ENCODE results near the gene KIF3B. TPM values are rescaled to one million over a fixed set of nuclear protein-coding genes. Genes with fewer than 3 reads are reported as not detected.
"Not testable (repeated sequence)": the region's sequence is repeated elsewhere in the genome, so short reads cannot be mapped to it uniquely, and the experiment has no call there.

KIF3B gene
- total and polyA plus RNA-seq, 2 donors (not counting 1 experiment from before 2014, with no cell fraction given), result 27.6 to 35.6 TPM

DNA sequence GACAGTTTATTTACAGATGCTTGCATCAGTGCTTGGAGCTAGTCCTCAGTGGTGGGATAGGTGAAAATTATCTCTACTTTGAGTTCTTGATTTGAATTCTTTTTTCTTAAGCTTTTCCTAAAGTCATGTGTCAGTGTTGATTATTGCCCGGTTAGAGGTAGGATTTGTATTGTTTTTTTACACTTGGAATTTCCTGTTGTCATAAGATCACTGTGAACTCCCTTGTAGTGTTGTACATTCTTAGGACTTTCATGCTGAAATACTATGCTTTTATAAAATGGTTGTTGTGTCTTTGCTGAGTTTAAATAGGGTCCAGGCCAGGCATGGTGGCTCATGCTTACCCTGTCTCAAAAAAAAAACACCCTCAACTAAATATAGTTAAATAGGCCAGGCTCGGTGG, 101.0 kb downstream of the KIF3B start:
- Histone ChIP-seq H3K9me3 (ENCODE audit: control insufficient read depth, insufficient read depth, low read depth, low read length) (no peaks in the 10 kb centered on the region), H2AFZ (ENCODE audit: low read length) (no peak overlapping the region), H3K27ac (ENCODE audit: insufficient read depth, low read length) (no peak overlapping the region), H4K20me1 (ENCODE audit: control insufficient read depth, extremely low read depth, insufficient read depth, low read length) (no peaks in the 10 kb centered on the region), H3K9ac (ENCODE audit: insufficient read depth, low read length) (no peak overlapping the region), H3K36me3 (ENCODE audit: control insufficient read depth, insufficient read depth, low read length) (no peaks in the 10 kb centered on the region), H3K4me2 (ENCODE audit: extremely low read depth, insufficient read depth, low read length) (no peak overlapping the region), H3K4me1 (ENCODE audit: control insufficient read depth, extremely low read depth, insufficient read depth, low read length) (no peaks in the 10 kb centered on the region), H3K79me2 (ENCODE audit: control insufficient read depth, insufficient read depth, low read length) (peaks cover 17% of the 10 kb centered on the region), H3K27me3 (ENCODE audit: control insufficient read depth, insufficient read depth, low read length) (no peaks in the 10 kb centered on the region), H3K4me3 (replicated peaks in 1 of 4; ENCODE audit: control extremely low read depth in 1 of 4, insufficient read depth in 1 of 4, low read depth in 3 of 4, low read length in 4 of 4) (no peak overlapping the region)
- no peak for DNase-seq (ENCODE audit: low read depth in 2 of 2)
- TF ChIP-seq EZH2 (IDR thresholded peaks at IDR 0.05; ENCODE audit: low read length, missing control alignments), result no peak

GRCh38 chr20:32380037-32380436, 102.6 kb downstream of the KIF3B start:
- not testable (repeated sequence) for H3K4me2 ChIP-seq (ENCODE audit: extremely low read depth, insufficient read depth, low read length); H3K27ac ChIP-seq (ENCODE audit: insufficient read depth, low read length); H3K9me3 ChIP-seq (ENCODE audit: control insufficient read depth, insufficient read depth, low read depth, low read length); H3K27me3 ChIP-seq (ENCODE audit: control insufficient read depth, insufficient read depth, low read length); H2AFZ ChIP-seq (ENCODE audit: low read length); H3K36me3 ChIP-seq (ENCODE audit: control insufficient read depth, insufficient read depth, low read length); H4K20me1 ChIP-seq (ENCODE audit: control insufficient read depth, extremely low read depth, insufficient read depth, low read length); H3K4me1 ChIP-seq (ENCODE audit: control insufficient read depth, extremely low read depth, insufficient read depth, low read length); DNase-seq (ENCODE audit: low read depth in 2 of 2); H3K4me3 ChIP-seq (replicated peaks in 1 of 4; ENCODE audit: control extremely low read depth in 1 of 4, insufficient read depth in 1 of 4, low read depth in 3 of 4, low read length in 4 of 4); H3K9ac ChIP-seq (ENCODE audit: insufficient read depth, low read length)
- peaks cover 26% of the 10 kb centered on the region for H3K79me2 ChIP-seq (ENCODE audit: control insufficient read depth, insufficient read depth, low read length)

DNA sequence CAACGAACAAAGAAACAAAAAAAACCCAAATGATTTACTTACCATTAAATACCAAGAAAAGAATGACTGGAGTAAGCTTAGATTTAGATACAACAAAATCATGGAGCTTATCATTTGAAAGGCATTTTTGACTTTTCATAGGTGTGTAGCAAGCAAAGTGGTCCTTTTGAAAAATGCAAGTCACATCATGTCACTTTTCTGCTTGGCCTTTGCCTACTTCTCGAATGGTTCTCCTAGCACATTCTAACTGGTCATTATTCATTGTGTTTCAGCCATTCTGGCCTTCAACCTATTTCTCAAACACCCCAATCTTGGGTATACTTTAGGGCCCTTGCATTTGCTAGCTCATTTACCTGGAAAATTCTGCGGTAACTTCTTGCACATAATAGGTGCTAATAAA, 103.3 kb downstream of the KIF3B start:
- H3K79me2 ChIP-seq (ENCODE audit: control insufficient read depth, insufficient read depth, low read length), result peaks cover 27% of the 10 kb centered on the region
- H4K20me1 ChIP-seq (ENCODE audit: control insufficient read depth, extremely low read depth, insufficient read depth, low read length), result peaks cover 1% of the 10 kb centered on the region
- H2AFZ ChIP-seq (ENCODE audit: low read length), result no peak overlapping the region

More for the DNA sequence above, 103.3 kb downstream of the KIF3B start:
- no peaks in the 10 kb centered on the region for H3K36me3 ChIP-seq (ENCODE audit: control insufficient read depth, insufficient read depth, low read length)
- H3K4me2 ChIP-seq (ENCODE audit: extremely low read depth, insufficient read depth, low read length), result no peak overlapping the region
- no peak for DNase-seq (ENCODE audit: low read depth in 2 of 2)
- H3K9ac ChIP-seq (ENCODE audit: insufficient read depth, low read length), result no peak overlapping the region
- TF ChIP-seq CTCF (conservative IDR thresholded peaks at IDR 0.05 in 1 of 2, IDR thresholded peaks at IDR 0.05 in 1 of 2; ENCODE audit: low read depth in 1 of 2, low read length in 2 of 2), result no peak
- TF ChIP-seq EZH2 (IDR thresholded peaks at IDR 0.05; ENCODE audit: low read length, missing control alignments), result no peak
- peaks cover 2% of the 10 kb centered on the region for H3K4me1 ChIP-seq (ENCODE audit: control insufficient read depth, extremely low read depth, insufficient read depth, low read length)
- H3K4me3 ChIP-seq (replicated peaks in 1 of 4; ENCODE audit: control extremely low read depth in 1 of 4, insufficient read depth in 1 of 4, low read depth in 3 of 4, low read length in 4 of 4), result no peak overlapping the region
- no peaks in the 10 kb centered on the region for H3K27me3 ChIP-seq (ENCODE audit: control insufficient read depth, insufficient read depth, low read length)
- no peaks in the 10 kb centered on the region for H3K9me3 ChIP-seq (ENCODE audit: control insufficient read depth, insufficient read depth, low read depth, low read length)
- no peak overlapping the region for H3K27ac ChIP-seq (ENCODE audit: insufficient read depth, low read length)

Data from fibroblast of lung (primary cell).